Fibroblast of the conjunctiva (primary cell): ENCODE data around the gene MTERF4.
A peak's percentile ranks its signal among the peaks of the same experiment; 100 is the strongest.

ENCODE experiments used
- DNase-seq: peaks from one replicate; pipeline ENCODE4 v3.0.0-alpha.2; 2010; ENCODE audit warnings: low read depth

MTERF4 gene

DNA sequence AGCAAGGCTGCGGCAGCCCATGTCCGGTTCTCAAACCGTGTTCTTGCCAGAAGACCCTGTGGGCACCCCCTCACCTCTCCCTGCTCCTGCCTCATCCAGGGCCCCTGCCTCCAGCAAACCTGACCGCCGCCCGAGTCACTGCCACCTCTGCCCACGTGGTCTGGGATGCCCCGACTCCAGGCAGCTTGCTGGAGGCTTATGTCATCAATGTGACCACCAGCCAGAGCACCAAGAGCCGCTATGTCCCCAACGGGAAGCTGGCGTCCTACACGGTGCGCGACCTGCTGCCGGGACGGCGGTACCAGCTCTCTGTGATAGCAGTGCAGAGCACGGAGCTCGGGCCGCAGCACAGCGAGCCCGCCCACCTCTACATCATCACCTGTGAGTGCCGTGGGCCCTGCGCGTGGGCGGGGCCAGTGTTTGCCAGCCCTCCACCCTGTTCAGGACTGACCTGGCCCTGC, 32.2 kb downstream of the MTERF4 start:
- DNase-seq: no peak

GRCh38 chr2:241068942-241069810, 32.9 kb downstream of the MTERF4 start:
- DNase-seq: no peak

DNA sequence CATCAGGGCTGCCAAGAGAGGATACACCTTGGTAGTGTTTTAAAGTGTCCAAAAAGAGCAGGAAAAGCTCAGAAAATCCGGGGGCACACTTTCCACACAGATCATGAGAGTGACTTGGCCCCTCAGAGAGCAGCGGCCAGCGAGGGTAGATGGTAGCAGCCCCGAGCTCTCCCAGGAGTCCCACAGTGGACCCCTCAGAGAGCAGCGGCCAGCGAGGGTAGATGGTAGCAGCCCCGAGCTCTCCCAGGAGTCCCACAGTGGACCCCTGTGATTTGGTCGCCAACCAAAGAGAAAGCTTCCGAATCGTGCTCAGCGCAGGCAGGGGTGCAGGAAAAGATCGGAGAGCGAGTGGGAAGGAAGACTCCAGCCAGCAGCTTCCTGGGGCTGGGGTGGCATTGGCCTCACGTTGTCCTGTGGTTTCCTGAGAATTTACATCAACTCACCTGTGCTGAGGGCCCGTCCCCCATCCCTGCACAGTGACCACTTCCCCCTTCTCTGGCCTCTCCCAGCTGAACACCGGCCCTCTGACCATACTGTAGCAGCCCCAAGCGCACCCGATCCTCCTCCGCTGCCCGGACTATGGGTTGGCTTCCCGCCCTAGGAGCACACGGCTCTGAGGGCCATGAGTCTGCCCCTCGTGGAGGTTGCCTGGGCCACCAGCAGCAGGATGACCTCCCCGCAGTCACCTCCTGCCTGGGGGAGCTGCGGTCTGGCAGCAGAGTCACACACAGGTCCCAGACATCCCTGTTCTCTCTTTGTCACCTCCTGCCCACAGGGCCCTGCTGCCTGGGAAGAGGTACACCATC, 33.7 kb downstream of the MTERF4 start:
- no peak for DNase-seq

DNA sequence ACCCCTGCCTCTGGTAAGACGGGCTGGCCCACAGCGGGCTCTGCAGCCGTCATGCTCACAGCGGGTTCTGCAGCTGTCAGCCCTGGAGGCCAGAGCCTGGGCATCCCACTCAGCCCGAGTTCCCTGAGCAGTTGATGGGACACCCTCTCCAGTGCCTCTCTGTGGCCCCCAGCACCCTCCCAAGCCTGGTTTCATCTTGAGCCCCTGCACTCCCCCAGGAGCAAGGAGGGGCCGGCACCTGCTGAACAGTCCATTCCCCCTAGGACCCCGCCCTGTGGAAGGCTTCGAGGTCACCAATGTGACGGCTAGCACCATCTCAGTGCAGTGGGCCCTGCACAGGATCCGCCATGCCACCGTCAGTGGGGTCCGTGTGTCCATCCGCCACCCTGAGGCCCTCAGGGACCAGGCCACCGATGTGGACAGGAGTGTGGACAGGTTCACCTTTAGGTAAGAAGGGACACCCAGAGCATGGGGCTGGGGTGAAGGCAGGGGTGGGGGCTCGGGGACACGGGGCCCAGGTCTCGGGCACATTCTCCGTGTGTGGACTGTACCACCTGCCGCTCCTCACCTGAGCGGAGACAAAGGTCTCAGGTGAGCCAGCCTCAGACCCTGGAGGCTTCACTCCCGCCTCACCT, 34.5 kb downstream of the MTERF4 start:
- DNase-seq: no peak

DNA sequence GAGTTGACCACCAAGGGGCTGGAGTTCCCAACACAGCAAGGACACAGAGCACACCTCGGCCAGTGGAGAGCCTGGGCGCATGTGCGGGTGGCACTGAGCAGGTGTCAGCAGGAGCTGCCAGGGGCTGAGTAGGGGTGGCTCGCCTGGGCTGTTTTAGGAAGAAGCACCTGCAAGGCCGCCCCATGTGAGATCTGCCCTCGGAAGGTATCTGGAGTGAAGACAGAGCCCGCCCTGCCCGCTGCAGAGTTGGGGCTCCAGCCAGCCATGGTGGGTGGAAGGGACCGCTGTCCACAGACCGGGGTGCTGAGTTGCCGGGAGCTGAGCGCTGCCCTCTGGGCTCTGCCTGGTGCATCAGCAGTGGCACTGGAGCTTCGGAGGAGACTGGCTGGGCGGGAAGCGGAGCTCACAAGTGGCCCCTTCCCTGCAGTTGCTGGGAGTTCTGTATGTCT, 35.2 kb downstream of the MTERF4 start:
- no peak for DNase-seq

DNA sequence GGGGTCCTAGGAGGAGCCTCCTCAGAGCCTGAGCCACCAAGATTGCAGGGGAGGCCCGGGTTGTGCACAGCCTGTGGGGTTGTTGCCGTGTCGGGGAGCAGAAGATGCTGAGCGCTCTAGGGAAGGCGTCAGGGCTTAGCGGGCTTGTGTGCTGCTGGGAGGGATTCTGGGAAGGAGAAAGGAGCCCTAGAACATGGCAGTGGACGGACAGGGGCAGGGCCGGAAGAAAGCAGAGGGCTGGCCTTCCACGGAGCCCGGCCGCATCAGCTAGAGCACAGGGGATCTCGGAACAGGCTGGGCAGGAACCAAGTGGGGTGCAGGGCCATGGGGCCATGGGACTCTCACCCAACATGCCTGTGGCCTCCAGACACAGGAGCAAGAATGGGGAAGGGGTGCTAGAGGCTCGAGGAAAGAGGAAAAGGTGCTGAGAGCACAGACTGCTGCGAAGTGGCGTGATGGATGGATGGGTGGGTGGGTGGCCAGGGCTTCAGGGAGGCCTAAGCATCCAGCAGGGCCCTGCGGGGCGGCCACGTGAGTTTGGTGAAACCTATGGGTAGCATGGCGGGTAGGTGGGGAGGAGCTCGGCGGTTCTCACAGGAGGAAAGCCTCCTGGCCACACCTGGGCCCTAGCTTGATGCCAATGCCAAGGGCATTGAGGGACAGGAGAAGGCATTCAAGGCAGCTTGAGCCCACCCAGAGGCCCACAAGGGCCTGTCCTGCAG, 35.8 kb downstream of the MTERF4 start:
- DNase-seq: no peak

GRCh38 chr2:241065355-241065803, 36.7 kb downstream of the MTERF4 start:
- DNase-seq: no peak

DNA sequence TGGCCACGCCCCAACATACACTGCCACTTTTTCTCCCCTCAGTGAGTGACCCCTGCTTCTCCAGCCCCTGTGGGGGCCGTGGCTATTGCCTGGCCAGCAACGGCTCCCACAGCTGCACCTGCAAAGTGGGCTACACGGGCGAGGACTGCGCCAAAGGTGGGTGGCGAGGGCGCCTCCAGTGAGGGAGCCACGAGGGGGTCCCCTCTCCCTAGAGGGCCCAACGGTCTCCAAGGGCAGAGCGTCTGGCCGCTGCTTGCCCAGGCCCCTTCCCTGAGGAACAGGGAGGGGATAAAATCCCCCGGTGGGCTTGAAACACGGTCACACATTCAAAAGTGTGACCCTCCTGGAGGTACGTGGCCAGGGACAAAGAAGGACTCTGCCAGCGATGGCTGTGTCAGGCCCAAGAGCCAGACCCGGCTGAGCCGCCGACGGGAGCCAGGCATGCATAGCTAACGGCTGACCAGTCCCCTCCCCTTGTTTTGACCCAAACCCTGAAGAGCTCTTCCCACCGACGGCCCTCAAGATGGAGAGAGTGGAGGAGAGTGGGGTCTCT, 37.2 kb downstream of the MTERF4 start:
- DNase-seq: no peak

GRCh38 chr2:241064008-241064801, 37.9 kb downstream of the MTERF4 start:
- DNase-seq: no peak

- DNase-seq: no peak
Measured at GRCh38 chr2:241063587-241063986, 38.5 kb downstream of the MTERF4 start.

DNA sequence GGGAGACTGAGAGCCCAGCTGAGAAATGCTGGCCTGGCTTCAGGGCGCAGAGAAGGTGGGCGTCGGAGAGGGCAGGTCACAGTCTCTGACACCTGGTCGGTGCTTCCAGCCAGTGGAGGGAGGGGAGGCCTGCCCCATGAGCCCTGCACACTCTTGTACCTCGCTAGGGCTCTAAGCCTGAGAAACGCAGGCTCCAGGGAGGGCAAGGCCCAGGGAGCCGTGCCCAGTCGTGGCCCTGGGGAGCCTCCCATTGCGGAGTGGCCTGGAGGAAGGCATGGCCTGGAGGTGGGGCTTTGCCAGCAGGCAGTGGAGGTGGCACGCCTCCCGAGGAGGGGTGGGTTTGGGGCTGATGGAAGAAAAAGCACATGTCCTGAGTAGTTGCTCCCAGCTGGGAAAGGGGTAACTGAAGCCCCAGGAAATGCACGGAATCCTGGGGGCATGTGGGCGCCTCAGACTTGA, 39.0 kb downstream of the MTERF4 start:
- no peak for DNase-seq

- no peak for DNase-seq
Measured at GRCh38 chr2:241062389-241063092, 39.5 kb downstream of the MTERF4 start.

DNA sequence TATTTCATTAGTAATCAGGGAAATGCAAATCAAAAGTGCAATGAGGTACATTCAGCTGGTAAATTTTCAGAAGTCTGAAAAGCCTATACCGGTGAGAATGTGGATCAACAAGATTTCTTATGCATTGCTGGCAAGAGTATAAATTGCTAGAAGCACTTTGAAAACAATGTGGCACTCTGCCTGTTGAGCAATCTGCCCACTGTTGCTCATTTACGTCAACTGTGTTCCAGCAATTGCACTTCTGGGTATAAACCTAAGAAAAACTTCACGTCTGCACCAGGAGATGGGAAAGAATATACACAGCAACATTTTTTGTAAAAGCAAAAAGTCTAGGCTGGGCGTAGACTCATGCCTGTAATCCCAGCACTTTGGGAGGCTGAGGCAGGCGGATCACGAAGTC, 40.8 kb downstream of the MTERF4 start:
- peak; percentile 61 for DNase-seq

- no peak for DNase-seq
Measured at GRCh38 chr2:241053576-241054251, 48.4 kb downstream of the MTERF4 start.

DNA sequence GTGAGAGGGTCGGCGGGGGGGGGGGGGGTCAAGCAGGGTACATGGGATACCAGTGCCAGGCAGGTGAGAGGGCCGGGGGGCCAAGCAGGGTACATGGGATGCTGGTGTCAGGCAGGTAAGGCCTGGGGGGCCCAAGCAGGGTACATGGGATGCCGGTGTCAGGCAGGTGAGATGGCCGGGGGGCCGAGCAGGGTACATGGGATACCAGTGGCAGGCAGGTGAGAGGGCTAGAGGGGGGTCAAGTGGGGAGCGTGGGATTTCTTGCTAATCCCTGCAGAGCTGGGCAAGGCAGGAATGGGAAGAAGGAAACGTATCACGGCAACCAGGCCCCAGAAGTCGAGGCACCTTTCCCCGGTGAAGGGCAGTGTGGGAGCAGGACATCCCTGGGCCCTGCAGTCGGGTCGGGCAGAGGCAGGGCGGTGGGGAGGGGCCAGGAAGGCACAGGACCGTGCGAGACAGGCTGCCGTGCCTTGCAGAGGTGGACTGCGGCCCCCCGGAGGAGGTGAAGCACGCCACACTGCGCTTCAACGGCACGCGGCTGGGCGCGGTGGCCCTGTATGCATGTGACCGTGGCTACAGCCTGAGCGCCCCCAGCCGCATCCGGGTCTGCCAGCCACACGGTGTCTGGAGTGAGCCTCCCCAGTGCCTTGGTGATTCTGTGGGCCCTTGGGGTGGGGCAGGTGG, 49.3 kb downstream of the MTERF4 start:
- DNase-seq: no peak

- DNase-seq: no peak
Measured at GRCh38 chr2:241051578-241052487, 50.3 kb downstream of the MTERF4 start.
